Renal pelvis (tissue), 4 donors: ENCODE measurements around the gene SOHLH2. TPM values are rescaled to one million over a fixed set of nuclear protein-coding genes. Genes with fewer than 3 reads are reported as not detected.

Source experiments
- DNase-seq: peaks from one replicate; pipeline ENCODE4 v3.0.0-alpha.2; 2013
- polyA plus RNA-seq, 3 donors: library from polyadenylated mRNA; unstranded; fragments of 120-200 nt; gene quantifications; one replicate each; pipeline ENCODE4 v1.2.1, GENCODE V29; 2013; ENCODE audit not compliant: insufficient read length in 3 of 3

Gene SOHLH2
- polyA plus RNA-seq, 3 donors, result 1.6 to 3.0 (median 2.3) TPM

DNA sequence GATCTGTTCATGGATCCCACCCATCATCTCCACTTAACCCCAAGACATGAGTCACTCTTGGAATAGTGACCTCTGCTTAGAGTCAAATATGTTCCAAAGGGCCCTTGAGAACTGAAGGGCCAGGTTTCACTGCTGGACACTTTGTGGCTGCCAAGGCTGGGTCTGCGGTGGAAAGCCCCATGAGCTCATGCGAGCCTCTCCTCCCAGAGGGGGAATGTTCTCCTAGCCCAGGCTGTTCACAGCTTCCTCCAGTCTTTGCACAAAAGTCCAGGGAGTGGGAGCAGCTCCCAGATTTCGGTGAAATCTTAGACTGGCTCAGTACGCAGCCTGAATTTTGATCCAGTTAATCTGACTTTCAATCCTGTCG lies 82.4 kb downstream of the SOHLH2 start:
- DNase-seq, result no peak

DNA sequence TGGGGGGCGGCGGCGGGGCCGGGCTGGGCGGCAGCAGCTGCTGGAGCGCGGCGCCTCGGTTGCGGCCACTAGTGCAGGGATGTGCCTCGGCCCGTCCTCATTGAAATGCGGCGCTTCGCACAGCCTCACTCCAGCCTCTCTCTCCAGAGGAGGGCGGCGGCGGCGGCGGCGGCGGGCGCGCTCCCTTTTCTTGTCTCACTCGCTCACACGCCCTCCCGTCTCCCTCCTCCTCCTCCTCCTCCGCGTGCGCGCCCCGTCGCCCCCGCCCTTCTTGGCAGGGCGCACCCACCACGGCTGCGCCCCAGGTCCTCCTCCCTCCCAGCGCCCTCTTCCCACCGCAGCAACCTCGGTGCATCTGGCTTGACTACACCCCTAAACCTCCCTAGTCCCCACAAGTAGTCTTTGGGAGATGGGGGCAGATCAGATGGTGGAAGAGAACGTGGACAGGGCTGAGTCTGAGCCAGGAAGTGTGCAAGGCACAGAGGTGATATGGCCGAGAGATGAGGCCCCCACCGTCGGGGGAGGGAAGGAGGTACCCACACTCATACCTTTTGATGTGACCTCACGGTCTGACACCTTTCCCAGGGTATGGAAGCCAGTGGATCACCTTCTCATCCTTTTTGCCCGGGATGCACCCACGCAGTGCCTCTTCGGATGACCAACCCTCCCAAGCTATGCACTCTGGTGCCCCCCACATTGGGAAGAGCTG lies 83.0 kb downstream of the SOHLH2 start, which contains the start of gene DCLK1:
TSS of gene DCLK1 (minus strand) at position 161 of the 709 bp plus-strand sequence.
- DNase-seq, result peak; percentile 53

DNA sequence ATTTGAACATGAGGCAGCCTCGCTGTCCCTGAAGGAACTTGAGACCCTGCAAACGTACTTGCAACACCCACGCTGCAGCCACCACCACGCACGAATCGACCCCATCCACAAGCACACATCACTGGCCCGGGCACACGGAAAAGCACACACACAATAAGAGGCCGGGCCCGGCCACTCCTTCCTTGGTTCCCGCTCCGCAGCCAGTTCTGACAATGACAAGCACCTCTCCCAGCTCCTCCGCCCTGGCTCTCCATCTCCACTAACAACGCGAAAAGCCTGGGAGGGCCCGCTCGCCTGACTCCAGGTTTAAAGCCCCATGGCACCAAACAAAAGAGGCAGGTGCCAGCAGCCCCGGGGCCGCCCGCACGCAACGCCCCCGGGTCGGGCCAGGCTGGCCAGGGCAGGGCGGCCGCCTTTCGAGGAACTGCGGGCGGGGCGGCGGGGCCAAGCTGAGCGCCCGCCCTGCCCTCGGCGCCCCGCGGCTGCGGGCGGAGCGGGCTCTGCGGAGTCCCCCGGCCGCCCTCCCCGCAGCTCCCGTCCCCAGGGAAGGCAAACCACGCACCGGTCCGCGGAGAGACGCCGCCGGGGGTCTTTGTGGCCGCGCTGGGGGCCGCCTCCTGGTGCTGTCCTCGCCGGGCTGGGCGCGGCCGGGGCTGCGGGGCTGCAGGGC lies 83.7 kb downstream of the SOHLH2 start:
- no peak for DNase-seq

DNA sequence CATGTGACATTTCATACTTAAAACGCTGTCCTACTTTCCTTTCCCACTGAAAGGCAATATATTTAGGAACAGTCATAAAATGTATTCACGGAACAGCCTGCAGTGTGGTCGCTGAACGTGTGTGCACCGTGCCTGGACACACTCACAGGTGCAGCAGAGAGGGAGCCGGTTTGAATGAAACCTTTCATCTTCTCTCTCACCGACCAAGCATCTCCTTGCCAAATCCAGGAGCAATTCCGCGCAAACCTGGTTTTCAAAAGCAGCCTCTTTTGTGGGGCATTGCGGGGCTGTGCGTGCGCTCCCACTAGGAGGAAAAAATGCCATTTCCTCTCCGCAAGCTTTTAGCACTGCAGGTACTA lies 84.2 kb downstream of the SOHLH2 start:
- peak; percentile 3 for DNase-seq

DNA sequence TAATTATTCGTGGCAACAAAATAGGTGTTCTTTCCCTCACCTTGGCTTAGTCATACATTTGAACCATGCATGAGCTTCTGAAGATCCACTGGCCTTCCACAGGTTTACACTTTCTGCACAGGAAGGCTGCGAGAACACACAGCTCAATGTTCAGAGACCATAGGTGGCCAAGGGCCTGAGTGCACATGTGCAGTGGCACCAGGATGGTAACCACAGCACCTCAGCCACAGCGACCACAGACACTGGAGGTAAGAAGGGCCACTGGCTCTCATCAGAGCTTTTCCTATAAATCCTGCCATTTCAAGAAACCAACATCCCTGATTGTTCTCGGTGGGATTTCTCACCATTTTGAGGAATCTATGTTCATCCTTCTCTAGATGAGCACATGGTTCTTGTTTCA lies 84.8 kb downstream of the SOHLH2 start:
- DNase-seq, result no peak

DNA sequence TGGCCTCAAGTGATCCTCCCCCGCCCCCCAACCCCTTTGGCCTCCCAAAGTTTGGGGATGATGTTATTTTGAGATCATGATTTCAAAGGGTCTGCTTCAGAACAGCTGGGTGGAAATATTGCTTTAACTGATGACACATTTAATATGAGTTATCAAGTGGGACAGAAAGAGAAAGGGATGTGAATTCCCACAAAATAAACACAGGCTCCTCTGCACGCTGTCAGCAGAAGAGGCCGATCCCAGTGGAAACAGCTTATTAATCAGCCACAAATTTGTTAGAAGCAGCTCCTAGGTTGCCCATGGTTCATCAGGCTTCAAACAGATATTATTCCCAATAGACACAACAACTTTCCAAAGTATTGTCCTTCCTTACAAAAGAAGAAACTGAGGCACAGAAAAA lies 87.9 kb downstream of the SOHLH2 start:
- no peak for DNase-seq

DNA sequence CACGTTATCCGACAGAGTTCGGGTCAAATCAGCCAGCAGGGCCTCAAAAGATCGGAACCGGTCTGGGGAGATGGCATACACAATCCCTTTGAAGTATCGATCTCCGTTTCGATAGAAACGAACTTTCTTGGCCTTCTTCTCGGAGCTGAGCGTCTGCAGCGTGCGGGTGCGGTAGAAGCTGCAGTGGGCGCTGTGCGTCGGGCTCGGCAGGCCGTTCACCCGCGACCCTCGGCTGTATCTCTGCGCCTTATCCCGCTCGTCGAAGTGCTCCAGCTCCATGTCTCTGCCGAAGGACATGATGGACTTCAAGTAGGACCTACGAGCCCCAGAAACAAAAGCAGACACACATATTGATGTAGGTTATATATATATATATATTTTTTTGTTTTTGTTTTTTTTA lies 88.5 kb downstream of the SOHLH2 start:
- DNase-seq, result no peak

DNA sequence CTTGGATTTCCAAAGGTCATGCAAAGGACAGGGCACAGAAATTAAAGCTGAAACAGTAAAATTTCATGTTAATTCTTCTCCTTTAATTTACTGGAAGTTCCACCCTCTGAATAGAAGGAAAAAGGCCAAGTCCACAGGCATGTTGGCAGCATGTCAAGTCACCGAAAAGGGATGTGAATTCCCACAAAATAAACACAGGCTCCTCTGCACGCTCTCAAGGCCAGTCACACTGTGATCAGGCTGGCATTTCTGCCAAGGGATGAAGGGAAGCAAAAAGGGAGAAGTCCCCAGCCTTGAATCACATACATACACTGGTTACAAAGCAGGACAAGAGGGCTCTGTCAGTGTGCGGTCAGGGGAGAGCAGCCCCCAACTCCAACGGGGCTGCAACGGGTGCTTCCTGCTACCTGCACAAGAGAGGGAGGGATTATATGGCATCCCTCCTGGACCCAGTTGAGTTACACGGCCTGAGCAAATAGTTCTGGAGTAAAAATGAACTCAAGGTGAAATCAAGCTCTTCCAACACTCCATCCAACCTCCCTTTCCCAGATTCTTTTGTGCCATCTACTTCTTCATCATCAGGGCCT lies 90.0 kb downstream of the SOHLH2 start:
- DNase-seq, result no peak

Other genes with a start within 250 kb of the SOHLH2 start
- gene DCLK1, start 83.2 kb downstream of the SOHLH2 start, polyA plus RNA-seq, result 1 to 10 TPM; 4.5 to 6.8 (median 6.0) TPM
- gene CCDC169, start 83.3 kb upstream of the SOHLH2 start, polyA plus RNA-seq, result 1 to 10 TPM; 5.1 to 6.2 (median 5.1) TPM
- gene SPART, start 131.8 kb upstream of the SOHLH2 start, polyA plus RNA-seq, result 10 to 100 TPM; 78.2 to 96.4 (median 82.5) TPM
- gene CCNA1, start 217.9 kb upstream of the SOHLH2 start, polyA plus RNA-seq, result 1 to 10 TPM in 1 of 3 donors, under 1 TPM in 2; 0.70 to 1.8 (median 0.94) TPM